Neural cell (in vitro differentiated cells): ENCODE data around the gene ZNF281.

ENCODE experiments used
- EZH2 ChIP-seq: fragments of 200-600, 300-800 bp; shearing (Covaris generic), sonication (generic); IDR thresholded peaks from 2 replicates; pipeline ENCODE4 v1.6.1; 2014; ENCODE audit warnings: antibody characterized with exemption, low read length, borderline replicate concordance, mild to moderate bottlenecking; ENCODE audit not compliant: insufficient read depth, poor library complexity, severe bottlenecking
- REST ChIP-seq: IDR thresholded peaks from 2 replicates; pipeline ENCODE4 v1.6.1; 2012; ENCODE audit warnings: borderline replicate concordance
- TF ChIP-seq, protein P1 (sequence below): fragments of 450-650 bp; IDR thresholded peaks from 2 replicates; pipeline ENCODE4 v1.5.1; 2014; ENCODE audit warnings: antibody characterized with exemption, mild to moderate bottlenecking, moderate library complexity; ENCODE audit not compliant: poor library complexity, severe bottlenecking

DNA sequence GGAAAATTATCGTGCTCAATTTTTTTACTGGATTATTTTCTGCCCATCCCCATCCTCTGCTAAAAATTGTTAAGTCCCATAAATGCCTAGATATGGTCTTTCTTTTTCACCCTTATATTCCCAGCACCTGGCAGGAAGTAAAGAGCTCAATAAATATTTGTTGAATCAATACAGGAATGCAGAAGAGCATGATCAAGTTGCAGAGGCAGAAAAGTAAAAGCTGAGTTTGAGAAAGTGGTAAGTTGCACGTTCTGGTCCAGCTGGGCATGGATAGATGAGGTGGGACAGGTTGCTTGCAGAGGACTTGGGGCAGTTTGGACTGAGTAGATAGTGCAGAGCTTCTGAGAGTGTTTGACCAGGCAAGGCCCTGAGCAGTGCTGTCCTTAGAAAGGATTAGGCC lies 40.1 kb downstream of the ZNF281 start:
- TF ChIP-seq, protein P1, sequence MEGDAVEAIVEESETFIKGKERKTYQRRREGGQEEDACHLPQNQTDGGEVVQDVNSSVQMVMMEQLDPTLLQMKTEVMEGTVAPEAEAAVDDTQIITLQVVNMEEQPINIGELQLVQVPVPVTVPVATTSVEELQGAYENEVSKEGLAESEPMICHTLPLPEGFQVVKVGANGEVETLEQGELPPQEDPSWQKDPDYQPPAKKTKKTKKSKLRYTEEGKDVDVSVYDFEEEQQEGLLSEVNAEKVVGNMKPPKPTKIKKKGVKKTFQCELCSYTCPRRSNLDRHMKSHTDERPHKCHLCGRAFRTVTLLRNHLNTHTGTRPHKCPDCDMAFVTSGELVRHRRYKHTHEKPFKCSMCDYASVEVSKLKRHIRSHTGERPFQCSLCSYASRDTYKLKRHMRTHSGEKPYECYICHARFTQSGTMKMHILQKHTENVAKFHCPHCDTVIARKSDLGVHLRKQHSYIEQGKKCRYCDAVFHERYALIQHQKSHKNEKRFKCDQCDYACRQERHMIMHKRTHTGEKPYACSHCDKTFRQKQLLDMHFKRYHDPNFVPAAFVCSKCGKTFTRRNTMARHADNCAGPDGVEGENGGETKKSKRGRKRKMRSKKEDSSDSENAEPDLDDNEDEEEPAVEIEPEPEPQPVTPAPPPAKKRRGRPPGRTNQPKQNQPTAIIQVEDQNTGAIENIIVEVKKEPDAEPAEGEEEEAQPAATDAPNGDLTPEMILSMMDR = no peak
- TF ChIP-seq REST (no peak), EZH2 (no peak)
